ENCODE measurements around the gene MYO9B. TPM values are rescaled to one million over a fixed set of nuclear protein-coding genes. Genes with fewer than 3 reads are reported as not detected.
A peak's percentile ranks its signal among the peaks of the same experiment; 100 is the strongest.

The MYO9B gene
- total RNA-seq, 2 donors from 2014 or later, result 79.4 to 96.8 TPM

GRCh38 chr19:17116996-17117702 is 41.6 kb downstream of the MYO9B start:
- WGBS, 2 experiments (ENCODE audit: insufficient coverage in 1 of 2, insufficient read length in 1 of 2), result 91 to 92% methylated on average over 10 to 14 of the region's 14 CpGs
- H3K4me1 Mint-ChIP-seq, result peaks cover 16% of the 10 kb centered on the region
- Histone ChIP-seq H3K9me3 (ENCODE audit: control insufficient read depth, low read length) (no peaks in the 10 kb centered on the region), H3K27me3 (ENCODE audit: control insufficient read depth, insufficient read depth, low read length, poor library complexity, severe bottlenecking) (no peaks in the 10 kb centered on the region), H3K36me3 (ENCODE audit: control insufficient read depth, insufficient read depth, low read length) (peaks cover 6% of the 10 kb centered on the region), H3K4me1 (ENCODE audit: control insufficient read depth, insufficient read depth, low read length) (no peaks in the 10 kb centered on the region), H3K9ac (ENCODE audit: extremely low read depth, low read length, poor library complexity, severe bottlenecking) (no peak overlapping the region), H3K4me3 (ENCODE audit: low read length) (no peak overlapping the region), H3K27ac (ENCODE audit: low read depth, low read length) (no peak overlapping the region)
- no peak overlapping the region for H3K4me3 Mint-ChIP-seq
- H3K9me3 Mint-ChIP-seq, result no peaks in the 10 kb centered on the region
- no peak for TF ChIP-seq CTCF (conservative IDR thresholded peaks at IDR 0.05)
- peak overlapping the region; percentile 48 for H3K27ac Mint-ChIP-seq
- no peaks in the 10 kb centered on the region for H3K27me3 Mint-ChIP-seq (ENCODE audit: insufficient read depth)
- no peak for DNase-seq
- peaks cover 24% of the 10 kb centered on the region for H3K36me3 Mint-ChIP-seq (ENCODE audit: low read depth)

GRCh38 chr19:17118957-17119356 is 43.4 kb downstream of the MYO9B start:
- 89 to 95% methylated on average over 3 to 5 of the region's 5 CpGs for WGBS, 2 experiments (ENCODE audit: insufficient coverage in 1 of 2, insufficient read length in 1 of 2)
- Mint-ChIP-seq H3K27ac (no peak overlapping the region), H3K27me3 (ENCODE audit: insufficient read depth) (no peaks in the 10 kb centered on the region), H3K4me1 (peaks cover 7% of the 10 kb centered on the region), H3K4me3 (no peak overlapping the region), H3K36me3 (ENCODE audit: low read depth) (peaks cover 26% of the 10 kb centered on the region), H3K9me3 (no peaks in the 10 kb centered on the region)
- no peaks in the 10 kb centered on the region for H3K4me1 ChIP-seq (ENCODE audit: control insufficient read depth, insufficient read depth, low read length)
- DNase-seq, result no peak
- H3K27me3 ChIP-seq (ENCODE audit: control insufficient read depth, insufficient read depth, low read length, poor library complexity, severe bottlenecking), result no peaks in the 10 kb centered on the region
- no peak overlapping the region for H3K27ac ChIP-seq (ENCODE audit: low read depth, low read length)
- TF ChIP-seq CTCF (conservative IDR thresholded peaks at IDR 0.05), result no peak
- no peak overlapping the region for H3K9ac ChIP-seq (ENCODE audit: extremely low read depth, low read length, poor library complexity, severe bottlenecking)
- no peaks in the 10 kb centered on the region for H3K9me3 ChIP-seq (ENCODE audit: control insufficient read depth, low read length)
- H3K36me3 ChIP-seq (ENCODE audit: control insufficient read depth, insufficient read depth, low read length), result peaks cover 6% of the 10 kb centered on the region
- no peak overlapping the region for H3K4me3 ChIP-seq (ENCODE audit: low read length)

GRCh38 chr19:17121736-17122293 is 46.2 kb downstream of the MYO9B start:
- no peaks in the 10 kb centered on the region for H3K4me1 ChIP-seq (ENCODE audit: control insufficient read depth, insufficient read depth, low read length)
- Mint-ChIP-seq H3K27ac (no peak overlapping the region), H3K4me3 (no peak overlapping the region), H3K9me3 (no peaks in the 10 kb centered on the region), H3K36me3 (ENCODE audit: low read depth) (peaks cover 22% of the 10 kb centered on the region), H3K4me1 (peaks cover 11% of the 10 kb centered on the region), H3K27me3 (ENCODE audit: insufficient read depth) (no peaks in the 10 kb centered on the region)
- H3K27me3 ChIP-seq (ENCODE audit: control insufficient read depth, insufficient read depth, low read length, poor library complexity, severe bottlenecking), result no peaks in the 10 kb centered on the region
- no peak overlapping the region for H3K9ac ChIP-seq (ENCODE audit: extremely low read depth, low read length, poor library complexity, severe bottlenecking)
- TF ChIP-seq CTCF (conservative IDR thresholded peaks at IDR 0.05), result no peak
- H3K4me3 ChIP-seq (ENCODE audit: low read length), result no peak overlapping the region
- H3K27ac ChIP-seq (ENCODE audit: low read depth, low read length), result no peak overlapping the region
- no peaks in the 10 kb centered on the region for H3K9me3 ChIP-seq (ENCODE audit: control insufficient read depth, low read length)
- peaks cover 6% of the 10 kb centered on the region for H3K36me3 ChIP-seq (ENCODE audit: control insufficient read depth, insufficient read depth, low read length)
- WGBS, 2 experiments (ENCODE audit: insufficient coverage in 1 of 2, insufficient read length in 1 of 2), result 88 to 97% methylated on average over 8 to 9 of the region's 9 CpGs
- DNase-seq, result no peak
